MM.1S (cell line): ENCODE data around the gene SLC25A25.

Experiments
- CTCF ChIP-seq: fragments of 300-600 bp; sonication (generic); IDR thresholded peaks from 2 replicates; pipeline ENCODE4 v1.5.1; 2016; ENCODE audit warnings: antibody characterized with exemption, low read length, mixed read lengths
- EZH2 ChIP-seq: fragments of 300-600 bp; sonication (generic); optimal IDR thresholded peaks from 2 replicates; pipeline ENCODE3; 2017; ENCODE audit warnings: low read depth, mild to moderate bottlenecking, antibody characterized with exemption, low read length, mixed read lengths
- EZH2phosphoT487 ChIP-seq: fragments of 300-600 bp; sonication (generic); IDR thresholded peaks from 2 replicates; pipeline ENCODE4 v1.6.1; 2018; ENCODE audit warnings: antibody characterized with exemption, low read length

- TF ChIP-seq CTCF: no peak
- no peak for TF ChIP-seq EZH2
- no peak for TF ChIP-seq EZH2phosphoT487
Measured at GRCh38 chr9:128025736-128026135, 42.3 kb upstream of the SLC25A25 start.
